Duodenal mucosa (tissue), 2 donors: ENCODE measurements around the gene C1orf50.
"Not testable (repeated sequence)": the region's sequence is repeated elsewhere in the genome, so short reads cannot be mapped to it uniquely, and the experiment has no call there.

Experiments
- H3K27ac ChIP-seq: one replicate; pipeline ENCODE4 v1.7.0; 2013; ENCODE audit warnings: low read depth, low read length
- H3K27me3 ChIP-seq, 2 donors: one replicate each; pipeline ENCODE4 v1.7.0; 2013; ENCODE audit warnings: low read length in 2 of 2, control low read depth in 1 of 2; ENCODE audit not compliant: insufficient read depth in 2 of 2, control insufficient read depth in 1 of 2
- H3K36me3 ChIP-seq, 2 donors: one replicate each; pipeline ENCODE4 v1.7.0; 2013; ENCODE audit warnings: low read length in 2 of 2, control low read depth in 1 of 2; ENCODE audit not compliant: insufficient read depth in 2 of 2, control insufficient read depth in 1 of 2
- H3K4me1 ChIP-seq, 2 donors: one replicate each; pipeline ENCODE4 v1.7.0; 2013; ENCODE audit warnings: low read length in 2 of 2, control low read depth in 1 of 2; ENCODE audit not compliant: insufficient read depth in 2 of 2, control insufficient read depth in 1 of 2
- H3K4me3 ChIP-seq, 2 donors: one replicate each; pipeline ENCODE4 v1.7.0; 2013; ENCODE audit warnings: low read length in 2 of 2, low read depth in 1 of 2
- H3K9ac ChIP-seq, 2 donors: one replicate each; pipeline ENCODE4 v1.7.0; 2013; ENCODE audit warnings: low read length in 2 of 2, low read depth in 1 of 2
- H3K9me3 ChIP-seq, 2 donors: one replicate each; pipeline ENCODE4 v1.7.0; 2013; ENCODE audit warnings: low read length in 2 of 2, control low read depth in 1 of 2; ENCODE audit not compliant: control insufficient read depth in 1 of 2

C1orf50 gene

GRCh38 chr1:42747125-42747524 is 19.9 kb upstream of the C1orf50 start:
- H3K4me1 ChIP-seq = no peaks in the 10 kb centered on the region
- H3K27ac ChIP-seq = no peak overlapping the region
- H3K4me3 ChIP-seq = no peak overlapping the region
- peaks cover 11 to 40% of the 10 kb centered on the region in 2 donors for H3K36me3 ChIP-seq
- no peak overlapping the region for H3K9ac ChIP-seq
- H3K27me3 ChIP-seq = no peaks in the 10 kb centered on the region
- H3K9me3 ChIP-seq = no peaks in the 10 kb centered on the region

GRCh38 chr1:42748021-42748420 is 19.0 kb upstream of the C1orf50 start:
- Histone ChIP-seq H3K27ac (no peak overlapping the region), H3K4me1 (peaks cover 0 to 2% of the 10 kb centered on the region in 2 donors), H3K4me3 (no peak overlapping the region), H3K9me3 (no peaks in the 10 kb centered on the region), H3K36me3 (peaks cover 20 to 43% of the 10 kb centered on the region in 2 donors), H3K9ac (no peak overlapping the region), H3K27me3 (no peaks in the 10 kb centered on the region)

- H3K9ac ChIP-seq = no peak overlapping the region
- H3K4me1 ChIP-seq = peaks cover 0 to 6% of the 10 kb centered on the region in 2 donors
- no peak overlapping the region for H3K27ac ChIP-seq
- no peak overlapping the region for H3K4me3 ChIP-seq
- peaks cover 21 to 47% of the 10 kb centered on the region in 2 donors for H3K36me3 ChIP-seq
- H3K9me3 ChIP-seq = no peaks in the 10 kb centered on the region
- no peaks in the 10 kb centered on the region for H3K27me3 ChIP-seq
These were observed 18.3 kb upstream of the C1orf50 start for GRCh38 chr1:42748461-42749410.

GRCh38 chr1:42750041-42750440 is 17.0 kb upstream of the C1orf50 start:
- H3K4me3 ChIP-seq = no peak overlapping the region
- no peak overlapping the region for H3K27ac ChIP-seq
- H3K36me3 ChIP-seq = peaks cover 21 to 59% of the 10 kb centered on the region in 2 donors
- no peaks in the 10 kb centered on the region for H3K9me3 ChIP-seq
- no peaks in the 10 kb centered on the region for H3K27me3 ChIP-seq
- peaks cover 0 to 6% of the 10 kb centered on the region in 2 donors for H3K4me1 ChIP-seq
- no peak overlapping the region for H3K9ac ChIP-seq

- H3K27me3 ChIP-seq, H3K27ac ChIP-seq, H3K9me3 ChIP-seq, H3K4me1 ChIP-seq, H3K4me3 ChIP-seq, H3K9ac ChIP-seq: not testable (repeated sequence)
- H3K36me3 ChIP-seq = peaks cover 17 to 59% of the 10 kb centered on the region in 2 donors
These were observed 15.5 kb upstream of the C1orf50 start for GRCh38 chr1:42751511-42752070.

- peaks cover 0 to 6% of the 10 kb centered on the region in 2 donors for H3K4me1 ChIP-seq
- no peak overlapping the region for H3K27ac ChIP-seq
- no peaks in the 10 kb centered on the region for H3K9me3 ChIP-seq
- no peak overlapping the region for H3K9ac ChIP-seq
- no peak overlapping the region for H3K4me3 ChIP-seq
- no peaks in the 10 kb centered on the region for H3K27me3 ChIP-seq
- peaks cover 17 to 56% of the 10 kb centered on the region in 2 donors for H3K36me3 ChIP-seq
These were observed 14.8 kb upstream of the C1orf50 start for GRCh38 chr1:42752284-42752683.

- Histone ChIP-seq H3K4me3 (no peak overlapping the region), H3K27ac (no peak overlapping the region), H3K4me1 (peaks cover 0 to 6% of the 10 kb centered on the region in 2 donors), H3K36me3 (peaks cover 25 to 50% of the 10 kb centered on the region in 2 donors), H3K9me3 (no peaks in the 10 kb centered on the region), H3K27me3 (no peaks in the 10 kb centered on the region), H3K9ac (no peak overlapping the region)
These were observed 14.0 kb upstream of the C1orf50 start for GRCh38 chr1:42753070-42753469.

GRCh38 chr1:42756956-42757891 is 9.8 kb upstream of the C1orf50 start:
- H3K4me3 ChIP-seq = no peak overlapping the region
- H3K36me3 ChIP-seq = peaks cover 18 to 34% of the 10 kb centered on the region in 2 donors
- no peaks in the 10 kb centered on the region for H3K27me3 ChIP-seq
- H3K9me3 ChIP-seq = no peaks in the 10 kb centered on the region
- H3K4me1 ChIP-seq = peaks cover 0 to 6% of the 10 kb centered on the region in 2 donors
- H3K9ac ChIP-seq = no peak overlapping the region
- H3K27ac ChIP-seq = no peak overlapping the region

GRCh38 chr1:42757892-42758275 is 9.2 kb upstream of the C1orf50 start:
- Histone ChIP-seq H3K9ac (no peak overlapping the region), H3K36me3 (peaks cover 12 to 31% of the 10 kb centered on the region in 2 donors)

More at GRCh38 chr1:42757892-42758275, 9.2 kb upstream of the C1orf50 start:
- Histone ChIP-seq H3K9me3 (no peaks in the 10 kb centered on the region), H3K27ac (no peak overlapping the region), H3K4me3 (no peak overlapping the region), H3K27me3 (no peaks in the 10 kb centered on the region), H3K4me1 (peaks cover 0 to 5% of the 10 kb centered on the region in 2 donors)
